Suprapubic skin (tissue), 3 donors: Measurements from ENCODE around the gene B3GALT5.

Source experiments
- CTCF ChIP-seq, 2 donors: fragments of 200-600 bp in 1 of 2; fragments of 450-650 bp in 1 of 2; sonication (generic) in 1 of 2; IDR thresholded peaks; one replicate each; pipeline ENCODE4 v1.5.1; 2016 to 2019; ENCODE audit warnings: antibody characterized with exemption in 2 of 2, mild to moderate bottlenecking in 1 of 2, moderate library complexity in 1 of 2
- POLR2AphosphoS5 ChIP-seq, 3 donors: sonication (generic); formaldehyde crosslinking; IDR thresholded peaks; one replicate each; pipeline ENCODE4 v1.6.1; 2017; ENCODE audit warnings: antibody characterized with exemption in 3 of 3

- no peak for TF ChIP-seq CTCF (IDR thresholded peaks at IDR 0.05)
- no peak for TF ChIP-seq POLR2AphosphoS5 (IDR thresholded peaks at IDR 0.05)
Observed at GRCh38 chr21:39712976-39713375, 100.2 kb downstream of the B3GALT5 start.
